Mesenchymal stem cell (in vitro differentiated cells and primary cell): ENCODE measurements around the gene RIC1.
"Not testable (repeated sequence)": the region's sequence is repeated elsewhere in the genome, so short reads cannot be mapped to it uniquely, and the experiment has no call there.

Experiments
- DNase-seq: peaks from one replicate; pipeline ENCODE4 v3.0.0-alpha.2; 2013
- H2AFZ ChIP-seq: one replicate; pipeline ENCODE4 v1.6.1; 2013; ENCODE audit warnings: low read depth, mild to moderate bottlenecking, control low read depth, inconsistent platforms, low read length, moderate library complexity
- H2AK5ac ChIP-seq: 2 replicates; pipeline ENCODE4 v1.6.1; 2013; ENCODE audit warnings: low read length, moderate library complexity, mild to moderate bottlenecking, inconsistent platforms; ENCODE audit not compliant: severe bottlenecking
- H2BK120ac ChIP-seq: one replicate; pipeline ENCODE4 v1.6.1; 2013; ENCODE audit warnings: low read depth, mild to moderate bottlenecking, inconsistent platforms, low read length, moderate library complexity
- H2BK12ac ChIP-seq, 2 experiments: one replicate each; pipeline ENCODE4 v1.6.1; 2013; ENCODE audit warnings: inconsistent platforms in 2 of 2, low read length in 2 of 2, mild to moderate bottlenecking in 2 of 2, moderate library complexity in 2 of 2, control low read depth in 1 of 2
- H2BK15ac ChIP-seq: one replicate; pipeline ENCODE4 v1.6.1; 2013; ENCODE audit warnings: mild to moderate bottlenecking, low read depth, inconsistent platforms; ENCODE audit not compliant: poor library complexity, severe bottlenecking
- H2BK5ac ChIP-seq: 2 replicates; pipeline ENCODE4 v1.6.1; 2013; ENCODE audit warnings: low read depth, mild to moderate bottlenecking, low read length, control low read depth, inconsistent platforms; ENCODE audit not compliant: poor library complexity, severe bottlenecking
- H3K14ac ChIP-seq, 2 experiments: one replicate each; pipeline ENCODE4 v1.6.1; 2013; ENCODE audit warnings: inconsistent platforms in 2 of 2, low read length in 2 of 2, control low read depth in 1 of 2, mild to moderate bottlenecking in 1 of 2, moderate library complexity in 1 of 2
- H3K18ac ChIP-seq, 2 experiments: one replicate each; pipeline ENCODE4 v1.6.1; 2013; ENCODE audit warnings: inconsistent platforms in 2 of 2, low read length in 2 of 2, control low read depth in 1 of 2, low read depth in 1 of 2, mild to moderate bottlenecking in 1 of 2
- H3K23ac ChIP-seq, 2 experiments: one replicate each; pipeline ENCODE4 v1.6.1; 2013; ENCODE audit warnings: inconsistent platforms in 2 of 2, low read length in 2 of 2, mild to moderate bottlenecking in 2 of 2, moderate library complexity in 2 of 2, control low read depth in 1 of 2
- H3K27ac ChIP-seq: 2 replicates; pipeline ENCODE4 v1.5.1; 2013; ENCODE audit warnings: mild to moderate bottlenecking, moderate library complexity, low read length, control low read depth, inconsistent platforms; ENCODE audit not compliant: poor library complexity, severe bottlenecking
- H3K27me3 ChIP-seq, 2 experiments: 2 replicates each; pipeline versions ENCODE4 v1.6.1 to v1.7.0; 2013; ENCODE audit warnings: low read length in 2 of 2, mild to moderate bottlenecking in 2 of 2, moderate library complexity in 2 of 2, control low read depth in 1 of 2, inconsistent platforms in 1 of 2; ENCODE audit not compliant: control insufficient read depth in 1 of 2, insufficient read depth in 1 of 2
- H3K36me3 ChIP-seq, 2 experiments: 2 replicates each; pipeline versions ENCODE4 v1.6.1 to v1.7.0; 2013; ENCODE audit warnings: low read length in 2 of 2, control low read depth in 1 of 2, inconsistent platforms in 1 of 2, low read depth in 1 of 2, mild to moderate bottlenecking in 1 of 2; ENCODE audit not compliant: insufficient read depth in 2 of 2, control insufficient read depth in 1 of 2
- H3K4ac ChIP-seq, 2 experiments: one replicate each; pipeline ENCODE4 v1.6.1; 2013; ENCODE audit warnings: inconsistent platforms in 2 of 2, low read length in 2 of 2, mild to moderate bottlenecking in 2 of 2, moderate library complexity in 2 of 2, control low read depth in 1 of 2, low read depth in 1 of 2
- H3K4me1 ChIP-seq: 2 replicates; pipeline ENCODE4 v1.6.1; 2013; ENCODE audit warnings: low read depth, low read length, control low read depth; ENCODE audit not compliant: control insufficient read depth, insufficient read depth
- H3K4me2 ChIP-seq: 2 replicates; pipeline ENCODE4 v1.6.1; 2013; ENCODE audit warnings: low read length, mild to moderate bottlenecking, inconsistent platforms; ENCODE audit not compliant: poor library complexity, severe bottlenecking
- H3K4me3 ChIP-seq, 2 experiments: 2 replicates each; pipeline versions ENCODE4 v1.5.1 to v1.7.0; 2013; ENCODE audit warnings: low read length in 2 of 2, mild to moderate bottlenecking in 2 of 2, control low read depth in 1 of 2, low read depth in 1 of 2; ENCODE audit not compliant: insufficient read depth in 1 of 2
- H3K79me1 ChIP-seq: replicated peaks from 2 replicates; pipeline ENCODE4 v1.6.1; 2013; ENCODE audit warnings: mild to moderate bottlenecking, control low read depth, low read length, inconsistent platforms; ENCODE audit not compliant: poor library complexity, severe bottlenecking
- H3K9ac ChIP-seq: 2 replicates; pipeline ENCODE4 v1.7.0; 2013; ENCODE audit warnings: mild to moderate bottlenecking, low read length, moderate library complexity
- H3K9me3 ChIP-seq: 2 replicates; pipeline ENCODE4 v1.7.0; 2013; ENCODE audit warnings: mild to moderate bottlenecking, low read length; ENCODE audit not compliant: control insufficient read depth
- H4K8ac ChIP-seq: one replicate; pipeline ENCODE4 v1.6.1; 2013; ENCODE audit warnings: inconsistent platforms, mild to moderate bottlenecking, low read length, moderate library complexity
- H4K91ac ChIP-seq: one replicate; pipeline ENCODE4 v1.6.1; 2013; ENCODE audit warnings: mild to moderate bottlenecking, low read length, inconsistent platforms
- WGBS: methylation state at CpG from one replicate; pipeline ENCODE4 v1.1.7; 2013; ENCODE audit warnings: mixed read lengths; 5-methylcytosine and 5-hydroxymethylcytosine counted together

Gene RIC1

DNA sequence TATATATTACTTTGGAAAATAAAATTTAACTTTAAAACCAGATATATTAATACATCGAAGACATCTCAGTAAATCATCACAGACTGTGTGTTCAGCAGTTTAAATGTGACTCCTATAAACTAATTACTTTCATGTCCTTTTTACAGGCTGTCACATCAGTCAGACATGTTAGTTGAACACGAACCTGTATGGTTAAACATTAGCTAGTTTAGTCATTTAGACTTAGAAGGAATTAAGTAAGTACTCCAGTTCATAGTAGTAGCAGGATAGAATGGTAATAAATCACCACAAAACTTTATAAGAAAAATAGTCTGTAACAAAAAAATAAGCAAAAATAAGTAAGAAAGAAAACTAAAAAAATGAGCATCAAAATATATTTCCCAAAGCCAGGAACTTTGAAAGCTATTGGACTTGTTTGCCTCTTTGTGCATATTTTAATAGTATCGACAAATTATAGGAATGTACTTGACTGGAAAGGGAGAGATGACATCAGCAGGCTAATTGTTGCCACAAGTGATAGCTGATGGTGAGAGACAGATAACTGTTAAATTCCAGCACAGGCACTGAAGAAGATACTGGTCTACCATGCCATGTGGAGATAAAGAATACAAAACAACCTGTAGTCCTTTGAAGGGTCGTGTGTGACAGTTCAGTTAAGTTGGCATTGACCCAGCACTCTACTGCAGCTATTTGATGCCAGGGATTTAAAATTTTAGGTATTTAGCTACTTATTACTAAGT is 83.9 kb downstream of the RIC1 start:
- Histone ChIP-seq H3K27me3 (no peaks in the 10 kb centered on the region), H2BK5ac (no peak overlapping the region), H3K79me1 (peaks cover 12% of the 10 kb centered on the region), H3K27ac (peak overlapping the region; percentile 59), H4K8ac (no peak overlapping the region), H2BK15ac (no peak overlapping the region), H2AK5ac (peak overlapping the region; percentile 38), H3K4me3 (no peak overlapping the region), H3K4me2 (peak overlapping the region; percentile 34), H3K36me3 (peaks cover 9 to 70% of the 10 kb centered on the region in 2 experiments), H3K18ac (no peak overlapping the region), H2BK12ac (no peak overlapping the region), H3K4me1 (peaks cover 4% of the 10 kb centered on the region), H3K9ac (no peak overlapping the region), H3K4ac (no peak overlapping the region), H3K23ac (no peak overlapping the region), H3K14ac (no peak overlapping the region), H2BK120ac (no peak overlapping the region), H3K9me3 (peaks cover 36% of the 10 kb centered on the region), H4K91ac (no peak overlapping the region), H2AFZ (no peak overlapping the region)
- 100% methylated on average over 1 of the region's 4 CpGs for WGBS
- no peak for DNase-seq

GRCh38 chr9:5714501-5715401 is 85.8 kb downstream of the RIC1 start:
- H3K36me3 ChIP-seq, result peaks cover 9 to 55% of the 10 kb centered on the region in 2 experiments
- WGBS, result 91% methylated on average over 3 of the region's 4 CpGs
- peaks cover 4% of the 10 kb centered on the region for H3K4me1 ChIP-seq

DNA sequence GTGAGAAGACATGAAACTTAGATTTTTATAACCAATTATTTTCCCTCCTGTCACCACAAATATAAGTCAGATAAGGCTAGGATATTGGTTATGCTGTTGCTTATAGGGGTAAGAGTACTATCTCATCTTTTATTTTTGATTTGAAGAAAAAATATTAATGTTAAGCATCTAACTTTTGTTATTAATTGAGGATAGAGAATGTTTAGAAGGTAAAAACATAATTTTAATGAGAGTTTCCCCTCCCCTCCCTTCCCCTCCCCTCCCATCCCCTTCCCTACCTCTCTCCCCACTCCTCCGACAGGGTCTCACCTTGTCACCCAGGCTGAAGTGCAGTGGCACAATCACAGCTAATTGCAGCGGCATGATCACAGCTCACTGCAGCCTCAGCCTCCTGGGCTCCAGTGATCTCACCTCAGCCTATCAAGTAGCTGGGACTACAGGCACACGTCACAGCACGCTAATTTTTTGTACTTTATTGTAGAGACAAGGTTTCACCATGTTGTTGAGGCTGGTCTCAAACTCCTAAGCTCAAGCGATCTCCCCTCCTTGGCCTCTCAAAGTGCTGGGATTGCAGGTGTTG is 86.7 kb downstream of the RIC1 start:
- Histone ChIP-seq H3K79me1 (peaks cover 8% of the 10 kb centered on the region), H3K14ac (no peak overlapping the region), H3K23ac (no peak overlapping the region), H2BK5ac (no peak overlapping the region), H2AFZ (no peak overlapping the region), H2BK15ac (no peak overlapping the region), H3K4me2 (no peak overlapping the region), H3K36me3 (peaks cover 9 to 53% of the 10 kb centered on the region in 2 experiments), H4K8ac (no peak overlapping the region), H3K27ac (no peak overlapping the region), H4K91ac (no peak overlapping the region), H3K4me1 (peaks cover 4% of the 10 kb centered on the region), H3K4me3 (no peak overlapping the region), H3K18ac (no peak overlapping the region), H3K9ac (peak overlapping the region; percentile 7), H3K4ac (no peak overlapping the region), H2AK5ac (no peak overlapping the region), H2BK120ac (no peak overlapping the region), H2BK12ac (no peak overlapping the region), H3K9me3 (peaks cover 8% of the 10 kb centered on the region), H3K27me3 (no peaks in the 10 kb centered on the region)
- DNase-seq, result no peak
- whole genome bisulfite sequencing, result 100% methylated on average over 5 of the region's 5 CpGs

More at GRCh38 chr9:5714501-5715401, 85.8 kb downstream of the RIC1 start:
- Histone ChIP-seq H2BK5ac (no peak overlapping the region), H3K14ac (no peak overlapping the region), H4K8ac (no peak overlapping the region), H3K9ac (peak overlapping the region; percentile 7), H2BK12ac (no peak overlapping the region), H2BK15ac (no peak overlapping the region), H2BK120ac (no peak overlapping the region), H2AFZ (no peak overlapping the region), H3K79me1 (peaks cover 8% of the 10 kb centered on the region), H3K9me3 (peaks cover 17% of the 10 kb centered on the region), H3K27me3 (no peaks in the 10 kb centered on the region), H4K91ac (no peak overlapping the region), H2AK5ac (no peak overlapping the region), H3K4me3 (no peak overlapping the region), H3K27ac (no peak overlapping the region), H3K23ac (no peak overlapping the region), H3K4me2 (no peak overlapping the region), H3K18ac (no peak overlapping the region), H3K4ac (no peak overlapping the region)
- peak; percentile 8 for DNase-seq

DNA sequence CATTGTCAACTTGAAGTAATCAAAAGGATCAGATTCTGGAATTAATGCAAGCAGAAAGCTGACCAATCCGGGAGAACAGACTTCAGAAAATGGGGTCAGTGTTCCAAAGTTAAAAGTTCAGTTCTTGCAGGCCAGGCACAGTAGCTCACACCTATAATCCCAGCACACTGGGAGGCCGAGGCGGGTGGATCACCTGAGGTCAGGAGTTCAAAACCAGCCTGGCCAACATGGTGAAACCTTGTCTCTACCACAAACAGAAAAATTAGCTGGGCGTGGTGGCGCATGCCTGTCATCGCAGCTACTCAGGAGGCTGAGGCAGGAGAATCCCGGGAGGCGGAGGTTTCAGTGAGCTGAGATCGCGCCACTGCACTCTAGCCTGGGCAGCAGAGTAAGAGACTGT is 88.5 kb downstream of the RIC1 start:
- not testable (repeated sequence) for H2AFZ ChIP-seq, H3K27ac ChIP-seq, H3K4me1 ChIP-seq, H2AK5ac ChIP-seq, H2BK15ac ChIP-seq, H3K18ac ChIP-seq, H2BK12ac ChIP-seq, H3K9ac ChIP-seq, H4K91ac ChIP-seq, H3K4ac ChIP-seq, H2BK120ac ChIP-seq, H3K9me3 ChIP-seq, H3K27me3 ChIP-seq, H3K23ac ChIP-seq, H2BK5ac ChIP-seq, H3K4me2 ChIP-seq, H4K8ac ChIP-seq, DNase-seq, H3K14ac ChIP-seq, H3K4me3 ChIP-seq
- H3K79me1 ChIP-seq, result peaks cover 11% of the 10 kb centered on the region
- H3K36me3 ChIP-seq, result peaks cover 16 to 63% of the 10 kb centered on the region in 2 experiments
- 92% methylated on average over 10 of the region's 10 CpGs for WGBS
